Measurements from ENCODE around the gene RIPK3.

The RIPK3 gene

DNA sequence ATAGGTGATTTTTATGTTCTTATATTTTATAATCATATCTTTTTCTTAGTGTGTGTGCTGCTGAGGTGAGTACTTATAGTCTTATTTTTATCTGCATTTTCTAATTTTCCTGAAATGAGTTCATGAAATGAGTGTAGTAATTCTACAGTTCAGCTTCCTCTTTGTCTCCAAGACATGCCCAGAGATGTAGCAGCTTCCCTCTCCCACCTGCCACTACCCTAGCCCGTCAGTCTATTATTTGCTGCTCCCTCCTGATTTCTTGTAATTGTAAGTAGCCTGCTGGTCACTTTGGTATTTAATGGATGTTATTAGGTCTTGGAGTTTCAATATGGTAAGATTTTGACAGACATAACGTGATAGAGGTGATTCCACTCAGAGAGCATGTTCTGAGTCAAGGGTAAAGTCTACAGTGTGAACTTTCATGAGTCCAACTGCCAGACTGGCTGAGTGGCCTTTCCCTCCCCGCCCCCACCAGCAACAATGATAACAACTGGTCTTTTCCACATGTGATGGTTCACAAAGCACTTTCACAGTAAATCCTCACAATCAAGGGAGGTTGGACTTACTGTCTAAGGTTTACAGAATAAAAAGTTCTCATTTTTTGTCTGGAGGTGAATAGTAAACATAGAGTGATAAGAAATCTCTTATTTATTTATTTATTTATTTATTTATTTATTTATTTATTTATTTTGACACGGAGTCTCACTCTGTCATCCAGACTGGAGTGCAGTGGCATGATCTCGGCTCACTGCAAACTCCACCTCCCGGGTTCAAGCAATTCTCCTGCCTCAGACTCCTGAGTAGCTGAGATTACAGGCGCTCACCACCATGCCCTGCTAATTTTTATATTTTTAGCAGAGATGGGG is 4.2 kb upstream of the RIPK3 start:
- no peak for DNase-seq

DNA sequence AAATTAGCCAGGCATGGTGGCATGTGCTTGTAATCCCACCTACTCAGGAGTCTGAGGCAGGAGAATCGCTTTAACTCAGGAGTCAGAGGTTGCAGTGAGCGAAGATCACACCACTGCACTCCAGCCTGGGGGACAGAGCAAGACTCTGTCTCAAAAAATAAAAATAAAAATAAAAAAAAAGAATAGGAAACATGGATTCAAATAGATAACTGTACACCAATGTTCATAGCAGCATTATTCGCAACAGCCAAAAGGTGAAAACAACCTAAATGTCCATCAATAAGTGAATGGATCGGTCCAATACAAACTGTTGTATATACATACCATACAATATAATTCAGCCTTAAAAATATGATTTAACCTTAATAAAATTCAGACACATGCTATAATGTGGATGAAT is 3.1 kb upstream of the RIPK3 start:
- no peak for DNase-seq

DNA sequence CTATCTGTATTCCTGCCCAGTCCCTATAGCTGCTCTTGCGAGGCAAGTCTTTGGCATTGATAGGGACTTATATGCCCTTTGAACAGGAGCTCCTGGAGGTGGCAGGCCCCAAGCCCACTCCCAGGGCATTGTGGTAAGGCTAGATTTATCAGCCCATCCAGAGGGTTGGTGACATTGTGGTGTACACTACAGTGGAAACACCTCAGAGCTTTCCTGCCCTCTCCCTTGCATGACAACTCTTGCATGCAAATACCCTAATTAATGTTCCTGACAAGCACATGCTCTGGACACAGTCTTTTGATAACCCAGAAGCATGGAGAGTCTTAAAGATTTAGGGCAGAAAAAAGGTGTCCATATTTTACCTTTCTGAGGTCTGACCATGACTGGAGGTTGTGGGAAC is 815 bp upstream of the RIPK3 start:
- no peak for DNase-seq

DNA sequence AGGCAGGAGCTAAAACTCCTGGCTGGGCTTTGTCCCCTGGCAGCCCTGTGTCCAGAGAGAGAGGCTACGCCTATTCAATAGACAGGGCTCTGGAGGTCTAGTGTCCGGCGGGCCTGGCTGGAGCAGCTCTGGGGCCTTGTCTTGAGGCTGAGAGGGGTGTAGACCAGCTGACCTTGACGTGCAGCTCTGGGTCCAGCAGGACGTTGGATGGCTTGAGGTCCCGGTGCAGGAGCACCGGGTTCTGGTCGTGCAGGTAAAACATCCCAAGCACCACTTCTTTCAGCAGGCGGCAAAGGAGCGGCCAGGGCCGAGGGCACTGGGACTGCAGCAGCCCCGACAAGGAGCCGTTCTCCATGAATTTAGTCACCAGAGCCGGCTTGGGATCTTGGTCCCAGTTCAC is 948 bp downstream of the RIPK3 start:
- DNase-seq: no peak

DNA sequence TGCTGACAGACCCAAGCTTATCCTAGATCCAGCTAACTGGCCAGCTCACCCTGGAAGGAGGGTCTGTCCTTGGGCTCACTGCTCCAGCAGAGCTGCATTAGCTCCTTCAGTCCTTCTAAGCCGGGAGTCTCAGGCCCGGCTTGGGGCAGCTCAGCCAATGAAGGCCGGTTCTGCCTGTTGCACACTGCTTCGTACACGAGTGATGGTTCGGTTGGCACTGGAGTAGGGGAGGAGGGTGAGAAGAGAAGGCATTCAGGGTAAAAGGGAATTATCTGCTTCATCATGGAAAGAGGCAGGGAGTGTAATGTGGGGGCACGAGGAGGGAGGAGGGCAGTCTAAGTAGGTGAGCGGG is 2.0 kb downstream of the RIPK3 start:
- DNase-seq: no peak

DNA sequence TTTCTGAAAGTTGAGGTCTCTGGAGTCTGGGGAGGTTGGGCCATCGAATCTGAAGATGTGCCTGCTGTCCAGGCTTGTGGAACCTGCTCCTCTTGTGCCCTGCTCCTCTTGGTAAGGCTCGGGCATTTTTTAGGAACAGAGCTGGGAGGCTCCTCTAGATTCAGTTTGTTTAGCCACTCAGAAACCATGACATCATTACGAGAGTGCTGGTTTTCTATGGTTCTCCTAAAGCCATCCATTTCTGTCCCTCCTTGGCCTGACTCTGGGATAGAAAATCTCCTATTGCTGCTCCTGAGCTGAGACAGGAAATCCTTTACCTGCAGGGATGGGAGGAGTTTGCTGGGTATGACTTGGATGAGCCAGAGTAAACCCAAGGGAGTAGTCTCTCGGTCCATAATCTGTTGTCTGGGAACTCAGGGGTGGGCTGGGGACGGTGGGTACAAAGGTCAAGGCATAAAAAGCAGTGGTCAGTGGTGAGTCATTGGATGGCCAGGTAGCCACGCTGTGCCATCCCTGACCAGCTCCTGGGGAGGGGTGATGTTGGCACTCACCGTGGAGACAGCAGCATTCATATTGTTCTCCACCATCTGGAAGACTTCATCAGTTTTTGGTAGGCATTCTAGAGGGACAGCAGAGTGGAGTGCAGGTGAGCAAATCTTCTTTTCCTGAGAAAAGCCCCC is 2.5 kb downstream of the RIPK3 start:
- DNase-seq: no peak

DNA sequence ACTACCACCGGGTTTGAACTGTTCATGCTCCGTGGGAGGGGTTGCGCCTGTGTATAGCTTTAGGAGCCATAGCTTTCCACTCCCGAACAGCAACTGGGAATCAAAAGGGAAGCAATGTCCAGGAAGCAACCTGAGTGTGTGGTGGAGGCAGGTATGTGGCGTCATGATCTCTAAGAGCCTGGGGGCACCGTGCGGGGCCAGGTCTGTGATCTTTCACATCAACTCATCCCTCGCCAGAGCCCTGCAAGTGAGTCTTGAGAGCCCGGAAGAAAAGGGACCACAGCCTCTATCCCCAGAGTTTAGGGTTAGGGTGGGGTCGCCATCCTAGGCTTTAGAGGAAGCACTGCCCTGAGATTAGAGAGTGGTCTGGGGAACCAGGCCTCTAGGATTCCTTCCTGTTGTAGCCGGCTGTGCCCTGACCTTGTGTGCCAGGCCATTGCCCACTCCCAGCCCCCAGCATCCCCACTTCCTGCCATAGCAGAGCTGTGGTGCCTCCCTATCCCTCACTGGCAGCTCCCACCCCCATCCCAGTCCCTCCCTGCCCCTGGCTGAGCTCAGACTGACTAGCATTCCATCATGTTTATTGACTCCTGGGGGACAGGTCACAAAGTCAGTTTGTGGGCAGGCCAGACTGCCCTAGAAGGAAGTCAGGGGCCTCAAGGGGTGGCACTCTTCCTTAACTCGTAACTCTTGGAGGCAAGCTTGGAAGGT is 4.2 kb downstream of the RIPK3 start:
- no peak for DNase-seq

DNA sequence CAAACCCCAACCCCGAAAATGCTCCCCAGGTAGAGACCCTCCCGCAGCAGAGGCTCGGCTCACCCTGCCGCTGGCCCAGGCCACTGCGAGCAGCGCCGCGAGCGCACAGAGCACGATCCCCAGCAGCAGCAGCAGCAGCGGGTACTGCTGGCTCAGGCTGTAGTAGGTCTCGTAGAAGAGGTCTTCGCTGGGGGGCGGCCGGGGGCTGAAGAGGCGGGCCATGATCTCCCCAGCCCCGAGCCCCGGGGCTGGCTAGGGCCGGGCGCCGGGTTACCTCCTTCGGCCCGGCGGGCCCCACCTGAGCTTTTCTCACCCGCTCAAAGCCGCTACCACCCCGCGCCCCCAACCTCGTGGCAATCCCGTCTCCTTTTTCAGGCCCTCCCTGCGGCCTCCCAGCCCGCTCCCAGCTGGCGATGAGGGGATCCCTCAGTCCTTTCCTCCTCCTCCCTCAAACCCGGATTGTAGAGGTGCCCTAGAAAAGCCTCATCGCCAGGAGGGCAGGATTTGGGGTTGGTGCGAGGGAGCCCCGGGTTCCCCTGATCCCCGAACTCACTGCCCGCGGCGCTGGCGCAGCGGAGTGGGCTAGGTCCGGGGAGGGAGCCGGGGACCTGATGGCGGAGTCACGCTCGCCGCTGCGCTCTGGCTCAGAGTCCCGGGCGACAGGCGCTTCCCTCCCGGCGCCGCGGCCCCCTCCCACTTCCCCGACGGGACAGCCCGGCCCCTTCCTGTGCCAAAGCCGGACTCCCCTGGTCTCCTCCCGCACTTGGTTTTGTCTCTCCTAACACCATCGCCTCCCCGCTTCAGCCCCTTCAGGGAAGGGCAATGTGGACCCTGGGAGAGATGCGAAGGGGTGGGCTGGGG is 5.1 kb downstream of the RIPK3 start, which contains the start of gene ADCY4:
Gene ADCY4 (minus strand): TSS at position 641 of the 861 bp plus-strand sequence. CDS start 419 bp downstream, at position 222.
- peak in 2 of 3 experiments; percentile 45 to 61 for DNase-seq

DNA sequence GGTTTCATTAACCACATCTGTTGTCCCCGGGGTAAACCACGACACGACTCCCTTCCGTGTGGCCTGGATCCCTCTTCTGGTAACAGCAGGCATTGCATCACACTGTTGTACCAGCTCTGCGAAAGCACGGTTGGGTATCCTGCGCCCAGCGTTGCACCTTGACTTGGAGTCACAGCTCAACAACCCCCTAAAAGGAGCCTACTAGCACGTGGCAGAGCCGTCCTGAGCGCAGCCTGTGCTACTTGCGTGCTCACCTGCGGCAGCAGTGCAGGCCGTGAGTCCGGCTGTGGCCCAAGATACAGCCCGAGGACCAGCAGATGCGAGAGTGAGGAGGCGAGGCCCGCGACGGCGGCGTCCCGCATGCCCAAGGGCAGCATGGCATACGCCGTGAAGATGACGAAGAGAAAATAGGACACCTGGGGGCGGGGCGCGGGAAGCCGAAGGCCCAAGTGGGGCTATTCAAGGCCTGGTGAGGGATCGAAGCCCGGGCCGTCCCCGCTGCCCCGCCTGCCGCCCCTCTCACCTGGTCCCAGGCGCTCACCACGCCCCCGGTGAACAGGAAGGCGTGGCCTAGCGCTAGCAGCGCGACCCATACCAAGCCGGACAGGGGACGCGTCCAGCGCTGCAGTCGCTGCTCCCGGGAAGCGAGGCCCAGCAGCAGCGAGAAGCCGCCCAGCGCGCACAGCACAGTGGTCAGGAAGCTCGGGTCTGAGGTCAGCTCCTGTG is 7.4 kb downstream of the RIPK3 start:
- peak; percentile 86 to 92 (median 89) for DNase-seq

DNA sequence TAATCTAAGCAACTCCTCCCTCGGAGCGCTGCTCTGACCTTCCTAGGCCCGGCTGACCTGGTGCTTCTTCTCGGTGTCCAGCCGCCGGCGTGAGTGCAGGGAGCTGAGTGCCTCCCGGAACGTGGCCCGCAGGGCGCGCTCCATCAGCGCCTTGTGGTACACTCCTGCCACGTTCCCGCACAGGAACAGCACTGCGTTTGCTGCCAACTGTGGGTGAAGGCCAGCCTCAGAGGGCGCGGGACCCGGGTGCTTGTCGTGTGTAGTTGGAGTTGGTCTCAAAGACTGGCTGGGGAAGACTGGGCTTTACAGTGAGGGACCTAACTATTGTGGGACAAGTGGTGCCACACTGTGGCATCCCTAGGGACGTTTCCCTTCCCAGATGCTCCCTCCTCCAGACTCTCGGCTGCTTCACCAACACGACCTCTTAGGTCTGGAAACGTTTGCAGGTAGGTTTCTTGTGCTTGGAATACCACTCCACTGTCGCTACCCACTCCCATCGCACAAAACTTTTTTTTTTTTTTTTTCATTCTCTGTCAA is 8.0 kb downstream of the RIPK3 start:
- peak in 2 of 3 experiments; percentile 42 to 81 for DNase-seq

DNA sequence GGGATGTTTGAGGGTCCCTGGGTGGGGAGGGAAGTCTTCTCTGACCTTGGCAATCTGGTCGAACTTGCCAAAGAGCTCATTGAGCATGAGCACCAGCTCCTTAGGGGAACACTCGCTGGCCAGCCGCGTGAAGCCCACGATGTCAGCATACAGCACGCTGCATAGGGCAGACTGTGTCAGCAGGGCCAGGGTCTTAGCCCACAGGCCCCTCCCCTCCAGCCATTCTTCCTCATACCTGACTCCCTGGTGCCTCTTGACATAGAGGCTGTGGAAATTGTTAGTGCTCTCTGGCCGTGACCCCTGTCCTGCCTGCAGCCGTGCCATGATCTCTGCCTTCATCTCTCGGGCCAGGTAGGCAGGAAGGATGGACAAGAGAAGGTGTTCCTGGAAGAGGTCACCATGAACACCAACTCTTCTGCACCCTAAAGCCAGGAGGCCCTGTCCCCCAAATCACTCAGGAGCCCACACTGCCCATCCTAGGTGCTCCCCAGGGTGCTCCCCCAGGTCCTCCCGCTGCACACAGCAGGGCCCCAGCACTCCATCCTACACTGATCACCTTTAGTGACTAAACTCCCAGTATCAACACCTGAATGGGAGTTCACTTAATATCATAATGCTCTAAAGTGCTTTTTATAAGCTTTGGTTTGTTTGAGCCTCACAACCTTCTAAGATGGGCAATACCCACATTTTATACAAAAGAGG is 8.7 kb downstream of the RIPK3 start:
- no peak for DNase-seq

DNA sequence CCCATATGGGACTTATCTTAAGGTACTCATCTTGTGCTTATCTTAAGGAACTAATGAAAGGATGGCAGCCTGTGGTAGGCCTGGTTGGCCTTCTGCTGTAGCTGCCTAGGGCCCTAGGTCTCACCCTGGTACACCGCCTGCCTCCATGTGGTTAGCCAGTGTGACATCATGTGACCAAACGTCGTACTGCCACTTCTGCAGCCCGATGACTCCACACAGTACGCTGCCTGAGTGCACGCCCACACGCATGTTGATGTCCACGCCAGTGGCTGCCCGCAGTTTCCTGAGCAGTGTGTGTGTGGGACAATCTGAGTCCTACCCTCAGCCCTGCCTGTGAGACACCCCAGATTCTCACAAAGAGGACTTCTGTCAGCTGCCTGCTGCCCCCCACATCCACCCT is 10.1 kb downstream of the RIPK3 start:
- DNase-seq: no peak

DNA sequence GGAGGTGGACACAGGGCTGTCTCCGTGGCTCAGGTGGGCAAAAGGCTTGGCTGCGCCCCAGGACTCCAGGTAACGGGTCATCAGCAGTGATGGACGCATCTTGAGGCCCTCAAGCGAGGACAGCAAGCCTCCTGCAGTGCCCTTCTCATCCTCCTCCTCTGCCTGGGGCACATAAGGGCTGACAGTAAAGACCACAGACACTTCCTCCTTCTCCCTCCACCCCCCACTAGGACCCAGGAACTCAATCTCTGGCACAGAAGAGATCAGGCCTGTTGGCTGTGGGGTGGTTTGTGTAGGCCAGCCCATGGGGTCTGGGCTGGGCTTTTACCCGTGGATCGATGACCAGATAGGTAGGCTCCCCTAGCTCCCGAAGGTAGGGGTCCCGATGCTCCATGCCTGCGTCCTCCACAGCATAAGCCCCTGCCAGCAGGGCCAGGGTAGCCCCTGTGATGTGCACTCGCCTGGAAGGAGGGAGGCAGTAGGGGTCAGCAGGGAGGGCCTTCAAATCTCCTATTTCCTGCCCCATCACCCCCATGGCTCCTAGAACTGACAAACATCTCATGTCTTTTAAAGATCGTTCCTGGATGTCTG is 10.6 kb downstream of the RIPK3 start:
- no peak for DNase-seq

DNA sequence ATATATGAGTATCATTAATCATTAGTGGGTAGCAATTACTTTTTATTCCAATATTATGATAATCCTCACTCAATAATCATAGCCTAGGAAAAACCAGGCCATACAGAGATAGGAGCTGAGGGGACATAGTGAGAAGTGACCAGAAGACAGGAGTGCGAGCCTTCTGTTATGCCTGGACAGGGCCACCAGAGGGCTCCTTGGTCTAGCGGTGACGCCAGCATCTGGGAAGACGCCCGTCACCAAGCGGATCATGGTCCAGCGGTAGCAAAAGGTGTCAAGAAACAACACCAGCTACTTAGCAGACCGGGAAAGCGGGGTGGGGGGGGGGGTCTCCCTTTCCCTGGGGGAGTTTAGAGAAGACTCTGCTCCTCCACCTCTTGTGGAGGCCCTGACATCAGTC is 11.9 kb downstream of the RIPK3 start:
- peak in 1 of 3 experiments; percentile 50 for DNase-seq

DNA sequence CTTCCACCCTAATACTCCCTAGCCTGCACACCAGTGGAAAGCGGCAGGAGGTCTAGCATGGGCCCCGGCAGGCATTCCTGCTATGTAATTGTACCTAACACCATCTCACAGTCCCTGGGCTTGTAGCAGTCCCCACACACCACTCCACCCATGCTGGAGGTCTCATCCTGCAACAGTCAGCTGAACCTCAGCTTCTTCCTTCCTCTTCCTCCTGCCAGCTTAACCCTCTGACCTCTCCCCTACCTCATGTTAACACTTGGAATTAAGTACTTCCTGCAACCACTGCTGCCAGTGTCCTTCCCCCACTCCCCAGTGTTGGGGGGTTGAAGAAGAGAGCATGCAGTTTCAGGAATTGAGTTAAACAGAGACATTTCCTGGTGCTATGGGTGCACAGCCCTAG is 12.5 kb downstream of the RIPK3 start:
- DNase-seq: no peak

DNA sequence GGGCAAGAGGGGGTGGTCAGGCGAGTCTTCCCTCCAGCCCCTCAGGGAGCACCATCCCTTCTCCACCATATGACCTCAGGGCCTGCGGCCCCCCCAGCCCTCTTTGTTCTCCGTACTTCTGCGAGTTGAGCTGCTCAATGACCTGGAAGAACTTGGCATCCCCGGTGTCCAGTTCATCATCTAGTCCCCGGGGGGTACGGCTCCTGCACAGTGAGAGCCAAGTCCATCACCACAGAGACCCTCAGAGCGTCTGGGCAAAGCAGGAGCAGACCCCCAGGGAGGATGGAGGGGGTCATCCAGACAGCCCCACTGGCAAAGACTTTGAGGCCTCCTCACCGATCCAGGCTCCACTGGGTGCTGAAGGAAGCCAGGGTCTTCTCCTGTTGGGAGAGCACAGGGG is 13.8 kb downstream of the RIPK3 start:
- no peak for DNase-seq

DNA sequence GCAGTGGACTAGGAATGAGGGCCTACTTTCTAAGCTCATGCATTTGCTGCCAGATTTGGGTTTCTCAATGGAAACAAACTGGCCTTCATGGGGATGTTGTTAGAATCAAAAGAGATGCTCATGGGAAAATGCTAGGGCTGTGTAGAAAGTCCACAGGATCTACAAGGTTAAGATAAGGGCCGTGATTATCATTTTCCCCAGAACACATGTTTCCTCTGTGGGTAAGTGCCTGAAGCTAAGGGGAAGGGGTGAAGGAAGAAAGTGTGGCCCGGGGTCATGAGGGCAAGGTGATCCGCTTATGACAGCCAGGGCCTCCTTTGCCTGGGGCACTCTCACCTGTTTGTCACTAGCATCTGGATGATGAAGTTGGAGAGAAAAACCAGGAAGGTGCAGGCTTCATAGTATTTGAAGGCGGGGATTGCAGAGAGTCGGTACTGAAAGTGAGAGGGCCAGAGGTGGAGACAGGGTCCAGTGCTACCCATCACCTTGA is 14.7 kb downstream of the RIPK3 start:
- DNase-seq: no peak

DNA sequence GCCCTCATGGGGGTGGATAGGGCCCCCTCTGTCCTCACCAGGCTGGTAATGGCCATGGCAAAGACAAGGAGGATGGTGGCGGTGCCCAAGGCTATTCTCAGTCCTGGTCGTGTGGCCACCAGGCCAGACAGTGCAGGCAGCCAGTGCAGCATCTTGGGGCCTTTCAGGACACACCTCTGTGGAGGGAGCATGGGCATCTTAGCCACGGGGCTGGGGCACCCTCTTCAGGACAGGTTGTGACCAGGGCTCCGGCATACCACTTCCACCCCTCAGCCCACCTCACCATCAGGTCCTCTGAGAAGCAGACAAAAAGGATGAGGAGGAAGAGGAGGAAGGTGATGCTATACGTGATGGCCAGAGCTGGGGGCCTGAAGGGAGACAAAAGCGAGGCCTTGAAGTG is 15.8 kb downstream of the RIPK3 start:
- no peak for DNase-seq

DNA sequence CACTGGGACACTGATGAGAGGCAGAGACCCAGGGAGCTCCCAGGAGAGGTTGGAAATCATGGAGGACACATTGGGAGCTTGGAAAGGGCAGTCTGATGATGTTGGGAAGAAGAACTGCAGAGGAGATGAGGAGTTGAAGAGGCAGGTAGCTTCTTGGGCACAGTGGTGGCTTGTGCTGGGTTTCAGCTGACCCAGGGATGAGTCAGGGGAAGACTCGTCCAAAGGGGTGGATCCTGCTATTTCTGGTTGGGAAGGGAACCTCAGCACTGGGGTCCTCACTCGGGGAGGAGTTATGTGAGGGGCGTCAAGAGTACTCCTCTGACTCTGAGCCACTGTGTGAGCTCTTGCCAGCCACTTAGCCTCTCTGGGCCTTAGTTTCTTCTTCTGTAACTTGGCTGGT is 16.4 kb downstream of the RIPK3 start:
- no peak for DNase-seq

DNA sequence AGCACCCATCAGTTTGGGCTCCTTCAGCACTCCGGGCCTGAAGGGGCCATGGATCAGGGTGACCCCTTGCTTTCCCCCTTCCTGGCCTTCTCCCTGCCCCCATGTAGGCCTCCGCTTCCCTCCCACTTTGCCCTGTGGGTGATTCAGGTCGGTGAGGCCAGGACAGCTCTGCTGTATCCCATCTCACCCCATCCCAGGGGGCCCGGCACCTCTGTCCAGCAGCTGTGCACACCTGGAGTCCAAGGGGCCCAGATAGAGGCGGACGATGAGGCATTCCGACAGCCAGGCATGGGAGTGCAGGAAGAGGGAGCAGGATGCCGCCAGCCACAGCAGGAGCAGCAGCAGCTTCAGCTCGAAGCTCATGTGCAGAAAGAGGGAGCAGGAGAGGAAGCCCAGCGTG is 17.1 kb downstream of the RIPK3 start:
- DNase-seq: no peak
